ENCODE results near the gene TPRG1.

DNA sequence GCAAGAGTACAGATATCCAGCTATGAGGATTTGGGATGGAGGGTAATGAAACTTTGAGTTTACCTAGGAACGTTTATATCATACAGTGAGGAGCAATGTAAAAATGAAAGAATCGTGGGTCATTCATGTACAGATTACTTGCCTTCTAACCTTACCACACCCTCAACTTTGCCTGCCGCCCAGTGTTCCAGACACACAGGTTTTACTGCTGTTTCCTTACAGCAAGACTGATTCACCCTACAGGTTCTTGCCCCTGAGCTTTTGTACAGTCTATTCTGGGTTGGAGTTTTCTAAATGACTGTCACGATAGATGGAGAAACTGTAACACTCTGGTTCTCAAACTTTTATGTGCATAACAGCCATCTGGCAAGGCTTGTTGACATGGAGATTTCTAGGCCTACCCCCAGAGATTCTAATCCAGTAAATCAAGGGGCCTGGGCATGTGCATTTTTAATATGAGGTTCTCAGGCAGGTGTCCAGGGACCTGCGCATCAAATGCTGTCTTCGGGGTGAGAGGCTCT, 6.6 kb upstream of the TPRG1 start:
- TF ChIP-seq, protein P1, sequence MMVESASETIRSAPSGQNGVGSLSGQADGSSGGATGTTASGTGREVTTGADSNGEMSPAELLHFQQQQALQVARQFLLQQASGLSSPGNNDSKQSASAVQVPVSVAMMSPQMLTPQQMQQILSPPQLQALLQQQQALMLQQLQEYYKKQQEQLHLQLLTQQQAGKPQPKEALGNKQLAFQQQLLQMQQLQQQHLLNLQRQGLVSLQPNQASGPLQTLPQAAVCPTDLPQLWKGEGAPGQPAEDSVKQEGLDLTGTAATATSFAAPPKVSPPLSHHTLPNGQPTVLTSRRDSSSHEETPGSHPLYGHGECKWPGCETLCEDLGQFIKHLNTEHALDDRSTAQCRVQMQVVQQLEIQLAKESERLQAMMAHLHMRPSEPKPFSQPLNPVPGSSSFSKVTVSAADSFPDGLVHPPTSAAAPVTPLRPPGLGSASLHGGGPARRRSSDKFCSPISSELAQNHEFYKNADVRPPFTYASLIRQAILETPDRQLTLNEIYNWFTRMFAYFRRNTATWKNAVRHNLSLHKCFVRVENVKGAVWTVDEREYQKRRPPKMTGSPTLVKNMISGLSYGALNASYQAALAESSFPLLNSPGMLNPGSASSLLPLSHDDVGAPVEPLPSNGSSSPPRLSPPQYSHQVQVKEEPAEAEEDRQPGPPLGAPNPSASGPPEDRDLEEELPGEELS (CRISPR knock-in tag; IDR thresholded peaks at IDR 0.05) = no peak
- TF ChIP-seq, protein P2, sequence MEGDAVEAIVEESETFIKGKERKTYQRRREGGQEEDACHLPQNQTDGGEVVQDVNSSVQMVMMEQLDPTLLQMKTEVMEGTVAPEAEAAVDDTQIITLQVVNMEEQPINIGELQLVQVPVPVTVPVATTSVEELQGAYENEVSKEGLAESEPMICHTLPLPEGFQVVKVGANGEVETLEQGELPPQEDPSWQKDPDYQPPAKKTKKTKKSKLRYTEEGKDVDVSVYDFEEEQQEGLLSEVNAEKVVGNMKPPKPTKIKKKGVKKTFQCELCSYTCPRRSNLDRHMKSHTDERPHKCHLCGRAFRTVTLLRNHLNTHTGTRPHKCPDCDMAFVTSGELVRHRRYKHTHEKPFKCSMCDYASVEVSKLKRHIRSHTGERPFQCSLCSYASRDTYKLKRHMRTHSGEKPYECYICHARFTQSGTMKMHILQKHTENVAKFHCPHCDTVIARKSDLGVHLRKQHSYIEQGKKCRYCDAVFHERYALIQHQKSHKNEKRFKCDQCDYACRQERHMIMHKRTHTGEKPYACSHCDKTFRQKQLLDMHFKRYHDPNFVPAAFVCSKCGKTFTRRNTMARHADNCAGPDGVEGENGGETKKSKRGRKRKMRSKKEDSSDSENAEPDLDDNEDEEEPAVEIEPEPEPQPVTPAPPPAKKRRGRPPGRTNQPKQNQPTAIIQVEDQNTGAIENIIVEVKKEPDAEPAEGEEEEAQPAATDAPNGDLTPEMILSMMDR (IDR thresholded peaks at IDR 0.05) = no peak
- no peak for TF ChIP-seq ETV6 (CRISPR knock-in tag; IDR thresholded peaks at IDR 0.05)
- TF ChIP-seq, protein P3, sequence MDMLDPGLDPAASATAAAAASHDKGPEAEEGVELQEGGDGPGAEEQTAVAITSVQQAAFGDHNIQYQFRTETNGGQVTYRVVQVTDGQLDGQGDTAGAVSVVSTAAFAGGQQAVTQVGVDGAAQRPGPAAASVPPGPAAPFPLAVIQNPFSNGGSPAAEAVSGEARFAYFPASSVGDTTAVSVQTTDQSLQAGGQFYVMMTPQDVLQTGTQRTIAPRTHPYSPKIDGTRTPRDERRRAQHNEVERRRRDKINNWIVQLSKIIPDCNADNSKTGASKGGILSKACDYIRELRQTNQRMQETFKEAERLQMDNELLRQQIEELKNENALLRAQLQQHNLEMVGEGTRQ (CRISPR knock-in tag; IDR thresholded peaks at IDR 0.05) = no peak
- TF ChIP-seq ELF4 (CRISPR knock-in tag; IDR thresholded peaks at IDR 0.05; ENCODE audit: low read depth) = no peak
- no peak for TF ChIP-seq ZNF317 (CRISPR knock-in tag; IDR thresholded peaks at IDR 0.05; ENCODE audit: borderline replicate concordance, low read depth)
- TF ChIP-seq, protein P4, sequence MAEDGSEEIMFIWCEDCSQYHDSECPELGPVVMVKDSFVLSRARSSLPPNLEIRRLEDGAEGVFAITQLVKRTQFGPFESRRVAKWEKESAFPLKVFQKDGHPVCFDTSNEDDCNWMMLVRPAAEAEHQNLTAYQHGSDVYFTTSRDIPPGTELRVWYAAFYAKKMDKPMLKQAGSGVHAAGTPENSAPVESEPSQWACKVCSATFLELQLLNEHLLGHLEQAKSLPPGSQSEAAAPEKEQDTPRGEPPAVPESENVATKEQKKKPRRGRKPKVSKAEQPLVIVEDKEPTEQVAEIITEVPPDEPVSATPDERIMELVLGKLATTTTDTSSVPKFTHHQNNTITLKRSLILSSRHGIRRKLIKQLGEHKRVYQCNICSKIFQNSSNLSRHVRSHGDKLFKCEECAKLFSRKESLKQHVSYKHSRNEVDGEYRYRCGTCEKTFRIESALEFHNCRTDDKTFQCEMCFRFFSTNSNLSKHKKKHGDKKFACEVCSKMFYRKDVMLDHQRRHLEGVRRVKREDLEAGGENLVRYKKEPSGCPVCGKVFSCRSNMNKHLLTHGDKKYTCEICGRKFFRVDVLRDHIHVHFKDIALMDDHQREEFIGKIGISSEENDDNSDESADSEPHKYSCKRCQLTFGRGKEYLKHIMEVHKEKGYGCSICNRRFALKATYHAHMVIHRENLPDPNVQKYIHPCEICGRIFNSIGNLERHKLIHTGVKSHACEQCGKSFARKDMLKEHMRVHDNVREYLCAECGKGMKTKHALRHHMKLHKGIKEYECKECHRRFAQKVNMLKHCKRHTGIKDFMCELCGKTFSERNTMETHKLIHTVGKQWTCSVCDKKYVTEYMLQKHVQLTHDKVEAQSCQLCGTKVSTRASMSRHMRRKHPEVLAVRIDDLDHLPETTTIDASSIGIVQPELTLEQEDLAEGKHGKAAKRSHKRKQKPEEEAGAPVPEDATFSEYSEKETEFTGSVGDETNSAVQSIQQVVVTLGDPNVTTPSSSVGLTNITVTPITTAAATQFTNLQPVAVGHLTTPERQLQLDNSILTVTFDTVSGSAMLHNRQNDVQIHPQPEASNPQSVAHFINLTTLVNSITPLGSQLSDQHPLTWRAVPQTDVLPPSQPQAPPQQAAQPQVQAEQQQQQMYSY (CRISPR knock-in tag; IDR thresholded peaks at IDR 0.05) = no peak
- no peak for TF ChIP-seq NFATC4 (CRISPR knock-in tag; IDR thresholded peaks at IDR 0.05)
- TF ChIP-seq EMX1 (CRISPR knock-in tag; IDR thresholded peaks at IDR 0.05) = no peak
- no peak for TF ChIP-seq ZNF416 (CRISPR knock-in tag; IDR thresholded peaks at IDR 0.05)
